NCI-H128 (cell line): ENCODE measurements around the gene YY1.

Source experiments
- DNase-seq: peaks from one replicate; lab custom pipeline; 2025; ENCODE audit not compliant: unreplicated experiment; lab: John Stamatoyannopoulos, UW

The YY1 gene

GRCh38 chr14:100312877-100313400 is 74.0 kb downstream of the YY1 start:
- no peak for DNase-seq

- no peak for DNase-seq
Observed at GRCh38 chr14:100313464-100314230, 74.7 kb downstream of the YY1 start.

GRCh38 chr14:100314724-100315123 is 75.8 kb downstream of the YY1 start:
- DNase-seq: no peak

- no peak for DNase-seq
Observed at GRCh38 chr14:100317389-100317788, 78.4 kb downstream of the YY1 start.

GRCh38 chr14:100317912-100318808 is 79.2 kb downstream of the YY1 start:
- DNase-seq: no peak

- no peak for DNase-seq
Observed at GRCh38 chr14:100320157-100320856, 81.4 kb downstream of the YY1 start.

GRCh38 chr14:100321473-100322137 is 82.7 kb downstream of the YY1 start:
- DNase-seq: no peak

GRCh38 chr14:100322138-100322957 is 83.4 kb downstream of the YY1 start:
- no peak for DNase-seq

GRCh38 chr14:100323121-100323941 is 84.4 kb downstream of the YY1 start, which contains the start of gene SLC25A47:
Gene SLC25A47 (plus strand): TSS chr14:100323339. CDS start chr14:100323415, 76 bp downstream.
- no peak for DNase-seq

- DNase-seq: no peak
Observed at GRCh38 chr14:100323942-100324307, 85.0 kb downstream of the YY1 start.

- DNase-seq: no peak
Observed at GRCh38 chr14:100325231-100325632, 86.3 kb downstream of the YY1 start.

- no peak for DNase-seq
Observed at GRCh38 chr14:100325958-100326357, 87.0 kb downstream of the YY1 start.

- no peak for DNase-seq
Observed at GRCh38 chr14:100327128-100327527, 88.2 kb downstream of the YY1 start.

GRCh38 chr14:100328495-100329163 is 89.7 kb downstream of the YY1 start:
- no peak for DNase-seq

GRCh38 chr14:100329233-100330006 is 90.5 kb downstream of the YY1 start:
- DNase-seq: no peak

- no peak for DNase-seq
Observed at GRCh38 chr14:100330007-100330344, 91.0 kb downstream of the YY1 start.

- no peak for DNase-seq
Observed at GRCh38 chr14:100330388-100330931, 91.5 kb downstream of the YY1 start.
